Activated T-helper 9 cell treated with anti-CD3 and anti-CD28 coated beads, Interleukin-2, amount 50 U/mL, for 16 hours (primary cell): ENCODE measurements around the gene MSMB.
"Not testable (repeated sequence)": the region's sequence is repeated elsewhere in the genome, so short reads cannot be mapped to it uniquely, and the experiment has no call there.

Experiments used
- DNase-seq: peaks from one replicate; pipeline ENCODE4 v3.0.0-alpha.2; 2020; ENCODE audit warnings: low read depth

The MSMB gene

DNA sequence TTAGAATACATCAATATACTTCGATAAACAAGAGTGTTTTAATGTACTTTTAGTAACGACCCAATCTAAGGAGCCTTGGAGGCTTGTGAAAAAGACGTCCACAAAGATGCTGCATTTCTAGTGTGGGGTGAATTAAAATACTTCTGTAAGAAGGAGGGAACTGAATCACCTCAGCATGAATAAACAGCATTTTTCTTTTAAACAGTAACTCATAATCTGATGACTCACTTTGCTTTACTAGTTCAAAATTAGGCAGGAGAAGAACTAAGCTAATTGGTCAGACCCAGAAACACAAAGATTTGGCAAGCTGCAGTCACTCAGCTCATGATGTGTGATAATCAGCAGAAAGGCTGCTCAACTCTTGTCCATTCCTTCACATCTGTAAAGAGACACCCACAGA, 39.9 kb downstream of the MSMB start:
- no peak for DNase-seq

DNA sequence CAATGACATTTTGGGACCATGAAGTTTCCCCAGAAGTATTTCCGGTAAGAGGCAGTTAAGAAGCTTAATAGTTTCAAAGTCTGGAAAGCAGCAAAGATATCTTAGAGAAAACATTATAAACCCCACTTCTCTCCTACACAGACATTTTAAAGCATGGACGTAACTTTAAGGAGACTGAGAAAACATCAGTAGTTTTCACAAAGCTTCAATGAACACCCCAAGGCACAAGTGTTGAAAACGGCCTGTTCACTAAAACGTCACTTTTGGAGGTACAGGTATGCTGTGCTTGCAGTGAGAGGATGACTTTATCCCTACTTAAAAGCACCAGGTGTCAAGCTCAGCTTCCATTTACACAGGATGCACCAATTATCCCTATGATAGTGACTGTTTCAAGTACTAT, 40.7 kb downstream of the MSMB start:
- no peak for DNase-seq

DNA sequence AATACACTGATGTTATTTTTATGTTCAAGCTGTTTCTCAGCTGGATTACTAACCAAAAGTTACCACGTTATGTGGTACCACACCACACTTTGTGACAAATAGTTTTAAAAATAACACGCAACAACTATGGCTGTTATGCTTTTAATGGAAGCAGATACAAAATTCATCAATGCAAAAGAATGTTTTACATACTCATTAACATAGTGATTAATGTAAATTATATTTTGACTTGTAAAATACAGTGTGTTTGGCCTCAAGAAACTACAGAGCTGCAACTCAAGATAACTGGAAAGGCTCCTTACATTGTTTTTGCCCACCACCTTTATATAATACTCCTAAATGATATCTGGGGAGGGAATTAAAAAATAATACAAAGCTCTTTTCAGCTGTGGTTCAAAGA, 41.1 kb downstream of the MSMB start:
- DNase-seq, result no peak

DNA sequence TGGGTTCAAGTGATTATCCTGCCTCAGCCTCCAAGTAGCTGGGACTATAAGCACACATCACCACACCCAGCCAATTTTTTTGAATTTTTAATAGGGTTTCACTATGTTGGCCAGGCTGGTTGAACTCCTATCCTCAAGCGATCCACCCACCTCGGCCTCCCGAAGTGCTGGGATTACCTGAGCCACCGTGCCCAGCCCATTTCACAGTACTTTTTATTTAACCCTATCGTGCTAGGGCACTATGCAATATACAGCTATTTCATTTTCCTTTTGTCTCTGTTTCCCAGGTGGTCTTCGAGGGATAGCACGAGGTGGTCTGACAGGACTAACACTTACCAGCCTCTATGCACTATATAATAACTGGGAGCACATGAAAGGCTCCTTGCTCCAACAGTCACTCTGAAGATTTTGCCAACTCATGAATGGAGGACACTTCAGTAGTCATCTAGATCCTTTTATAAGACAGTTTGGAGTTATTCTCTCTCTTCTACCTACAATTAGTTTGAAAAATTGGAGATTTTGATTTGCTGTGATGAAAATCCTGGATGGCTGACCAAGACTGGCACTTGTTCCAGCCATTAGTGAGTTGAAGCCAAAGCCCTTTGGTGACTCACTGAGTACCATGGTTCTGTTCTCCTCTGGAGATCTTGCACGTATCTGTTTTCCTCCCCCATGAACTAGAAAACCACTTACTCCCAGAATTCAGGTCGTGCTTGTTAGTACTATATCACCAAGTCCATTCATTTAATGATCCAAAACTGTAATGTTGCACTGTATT, 43.0 kb downstream of the MSMB start:
- DNase-seq, result no peak

DNA sequence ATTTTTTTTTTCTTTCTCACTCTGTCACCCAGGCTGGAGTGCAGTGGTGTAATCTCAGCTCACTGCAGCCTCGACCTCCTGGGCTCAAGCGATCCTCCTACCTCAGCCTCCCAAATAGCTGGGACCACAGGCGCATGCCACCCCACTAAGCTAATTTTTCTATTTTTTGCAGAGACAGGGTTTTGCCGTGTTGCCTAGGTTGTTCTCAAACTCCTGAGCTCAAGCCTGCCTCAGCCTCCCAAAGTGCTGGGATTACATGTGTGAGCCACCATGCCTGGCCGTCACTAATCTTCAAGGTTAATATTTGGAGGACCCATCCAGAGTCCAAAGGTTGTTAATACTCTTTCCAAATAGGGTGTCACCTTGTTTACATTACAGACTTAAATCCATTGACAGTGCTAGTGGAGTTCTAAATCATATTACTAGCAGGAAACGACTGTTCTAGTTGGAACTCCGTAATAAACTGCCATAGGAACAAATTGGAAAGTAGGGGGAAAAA, 43.8 kb downstream of the MSMB start:
- not testable (repeated sequence) for DNase-seq

DNA sequence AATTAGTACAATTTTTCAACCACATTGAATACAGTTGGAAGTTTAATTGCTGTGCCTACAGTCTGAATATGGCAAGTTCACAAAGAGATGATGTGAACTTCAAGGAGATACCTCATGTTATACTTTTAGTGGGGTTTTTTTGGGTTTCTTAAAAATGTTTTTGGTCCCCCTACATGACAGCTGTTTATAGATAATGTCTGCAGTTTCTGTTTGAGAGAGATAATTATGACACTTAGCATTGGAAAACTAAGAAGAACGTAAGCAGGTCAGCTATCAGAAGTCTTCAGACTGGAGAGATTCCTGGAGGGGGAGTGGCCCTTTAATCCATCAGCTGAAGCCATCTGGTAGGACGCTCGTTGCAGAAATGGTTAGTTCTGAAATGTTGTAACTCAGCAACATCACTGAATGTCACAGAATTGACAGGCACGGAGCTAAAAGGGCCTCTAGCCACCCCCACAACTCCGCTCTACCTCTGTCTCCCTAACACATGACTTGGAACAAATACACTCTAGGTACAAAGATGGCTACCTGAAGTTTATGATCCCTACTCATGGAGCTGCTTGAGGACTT, 44.8 kb downstream of the MSMB start:
- DNase-seq, result no peak

DNA sequence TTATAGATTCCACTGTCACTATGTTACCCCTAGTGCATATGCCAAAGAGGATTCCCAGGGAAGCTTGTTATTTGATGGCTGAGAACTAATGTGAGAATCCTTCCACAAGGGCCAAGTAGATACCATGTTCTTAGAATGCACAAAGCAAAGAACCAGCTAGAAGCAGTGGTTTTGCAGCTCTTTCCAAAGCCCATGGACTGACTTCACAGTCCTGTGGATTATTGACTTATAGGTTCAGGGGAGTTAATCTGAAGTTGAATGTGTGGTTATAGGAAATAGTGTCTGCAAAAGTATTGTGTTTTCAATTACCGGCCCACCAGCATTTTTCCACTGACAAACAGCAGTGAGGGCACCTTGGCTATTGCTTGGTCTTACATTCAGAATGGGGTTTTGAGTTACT, 45.5 kb downstream of the MSMB start:
- no peak for DNase-seq

DNA sequence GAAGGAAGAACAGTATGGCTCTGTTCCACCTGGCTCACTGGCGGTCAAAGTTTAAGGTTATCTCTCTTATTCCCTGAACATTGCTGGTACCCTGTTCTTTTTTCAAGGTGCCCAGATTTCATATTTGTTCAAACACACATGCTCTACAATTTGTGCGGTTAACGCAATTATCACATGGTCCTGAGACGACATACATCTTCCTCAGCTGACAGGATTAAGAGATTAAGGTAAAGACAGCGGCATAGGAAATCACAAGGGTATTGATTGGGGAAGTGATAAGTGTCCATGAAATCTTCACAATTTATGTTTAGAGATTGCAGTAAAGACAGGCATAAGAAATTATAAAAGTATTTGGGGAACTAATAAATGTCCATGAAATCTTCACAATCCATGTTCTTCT, 46.1 kb downstream of the MSMB start:
- not testable (repeated sequence) for DNase-seq

DNA sequence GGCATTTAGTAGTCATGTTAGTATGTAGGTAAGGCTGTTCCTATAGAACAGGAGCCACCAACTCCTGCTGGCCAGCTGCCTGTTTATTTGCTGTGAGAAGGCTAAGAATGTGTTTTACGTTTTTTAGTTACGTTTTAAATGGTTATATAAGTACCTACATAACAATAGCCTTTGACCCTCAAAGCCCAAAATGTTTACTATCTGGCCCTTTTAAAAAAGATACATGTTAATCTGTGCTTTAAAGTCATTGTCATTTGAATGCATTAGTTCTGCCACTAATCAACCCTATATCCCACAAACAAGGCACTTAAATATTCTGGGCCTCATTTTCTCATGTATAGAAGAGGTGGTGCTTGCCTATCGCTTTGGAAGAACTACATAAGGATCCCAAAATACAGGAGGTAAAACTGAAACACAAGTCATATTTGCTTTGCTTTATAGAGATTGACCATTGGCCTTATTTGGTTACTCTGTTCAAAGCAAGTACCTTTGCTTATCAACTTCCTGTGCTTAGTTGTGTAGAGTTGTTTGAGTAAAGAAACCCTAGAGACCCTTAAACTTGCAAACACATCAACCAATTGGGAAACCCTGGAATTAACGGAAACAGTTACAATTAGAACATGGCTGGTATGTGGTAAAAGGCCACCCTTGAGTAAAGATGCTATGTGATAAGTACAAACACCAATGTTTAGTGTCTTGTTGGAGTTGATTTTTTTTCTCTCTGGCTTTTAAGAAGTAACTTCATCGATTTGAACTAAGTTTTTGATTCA, 47.9 kb downstream of the MSMB start:
- no peak for DNase-seq

DNA sequence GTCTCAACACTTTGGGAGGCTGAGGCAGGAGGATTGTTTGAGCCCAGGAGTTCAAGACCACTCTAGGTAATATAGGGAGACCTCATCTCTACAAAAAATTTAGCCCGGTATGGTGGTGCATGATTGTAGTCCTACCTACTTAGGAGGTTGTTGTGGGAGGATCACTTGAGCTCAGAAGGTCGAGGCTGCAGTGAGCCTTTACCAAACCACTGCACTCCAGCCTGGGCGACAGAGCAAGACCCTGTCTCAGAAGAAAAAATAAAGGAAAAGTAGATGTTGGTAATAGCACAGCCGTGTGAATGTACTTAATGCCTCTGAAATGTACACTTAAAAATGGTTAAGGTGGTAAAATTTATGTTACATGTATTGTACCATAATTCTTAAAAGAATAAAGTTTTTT, 48.5 kb downstream of the MSMB start:
- DNase-seq, result no peak

DNA sequence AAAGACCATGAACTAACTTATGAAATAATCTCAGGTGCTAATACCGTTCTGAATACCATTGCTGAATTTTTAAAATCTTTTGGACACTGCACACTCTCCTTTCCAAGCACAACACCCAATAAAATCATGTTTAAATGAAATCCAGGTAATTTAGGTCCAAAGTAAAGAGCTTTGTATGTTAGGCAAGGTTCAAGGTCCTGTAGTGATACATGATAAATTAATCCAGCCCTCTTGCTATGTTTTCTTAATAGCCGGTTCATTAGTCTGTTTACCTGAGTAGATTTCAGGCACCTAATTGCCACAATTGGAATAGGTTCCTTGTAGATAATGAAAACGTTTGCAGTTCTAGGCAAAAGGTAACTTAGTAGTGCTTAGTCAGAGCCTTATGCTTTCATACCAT, 60.5 kb downstream of the MSMB start:
- not testable (repeated sequence) for DNase-seq

DNA sequence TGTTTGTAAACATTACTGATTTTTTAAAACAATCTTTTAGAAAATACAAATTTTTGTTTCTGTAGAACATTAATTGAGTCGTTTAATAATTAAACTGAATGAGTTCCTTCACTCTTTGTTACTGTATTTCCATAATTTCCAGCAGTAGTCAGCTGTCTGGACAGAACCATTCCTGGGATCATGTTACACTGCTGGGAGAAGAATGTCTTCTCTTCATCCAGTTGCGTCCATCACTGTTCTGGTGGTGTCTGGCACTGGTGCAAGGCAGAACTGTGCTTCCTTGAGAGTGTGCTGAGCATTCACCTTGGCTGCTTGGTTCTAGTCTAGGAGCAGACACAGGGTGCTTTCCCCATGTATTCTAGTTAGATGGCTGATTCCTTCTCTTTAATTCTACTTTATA, 61.6 kb downstream of the MSMB start:
- DNase-seq, result not testable (repeated sequence)

DNA sequence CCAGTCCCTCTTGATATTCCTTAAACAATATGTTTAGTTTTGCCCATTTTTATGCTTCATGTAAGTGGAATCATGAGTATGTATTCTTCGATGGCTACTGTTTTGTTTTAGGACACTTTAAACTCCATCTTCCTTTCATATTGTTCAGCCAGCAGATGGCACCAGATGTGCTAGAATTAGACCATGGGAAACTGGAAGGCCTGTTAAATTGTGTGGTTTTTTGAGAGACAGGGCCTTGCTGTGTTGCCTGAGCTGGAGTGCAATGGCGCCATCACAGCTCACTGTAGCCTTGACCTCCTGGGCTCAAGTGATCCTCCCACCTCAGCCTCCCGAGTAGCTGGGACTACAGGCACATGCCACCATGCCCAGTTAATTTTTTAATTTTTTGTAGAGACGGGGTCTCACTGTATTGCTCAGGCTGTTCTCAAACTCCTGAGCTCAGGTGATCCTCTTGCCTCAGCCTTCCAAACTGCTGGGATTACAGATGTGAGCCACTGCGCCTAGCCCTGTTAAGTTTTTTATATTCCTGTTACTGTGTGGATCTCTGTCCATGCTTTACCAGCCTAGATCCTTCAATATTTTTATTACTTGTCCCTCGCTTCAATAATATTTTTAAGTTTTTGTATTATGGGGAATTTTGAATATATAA, 62.4 kb downstream of the MSMB start:
- not testable (repeated sequence) for DNase-seq
